Trophoblast cell (in vitro differentiated cells and primary cell): ENCODE results near the gene TDP1.

ENCODE experiments used
- DNase-seq, 2 donors: peaks; one replicate each; pipeline ENCODE4 v3.0.0-alpha.2; 2016
- H2AFZ ChIP-seq: 2 replicates; pipeline ENCODE4 v1.6.1; 2013; ENCODE audit warnings: low read length, moderate library complexity, mild to moderate bottlenecking; ENCODE audit not compliant: insufficient read depth, poor library complexity
- H2AK5ac ChIP-seq: 2 replicates; pipeline ENCODE4 v1.6.1; 2013; ENCODE audit warnings: mild to moderate bottlenecking, low read length
- H2BK120ac ChIP-seq: 2 replicates; pipeline ENCODE4 v1.6.1; 2013; ENCODE audit warnings: low read length, mild to moderate bottlenecking, moderate library complexity; ENCODE audit not compliant: insufficient read depth, poor library complexity
- H2BK12ac ChIP-seq: 2 replicates; pipeline ENCODE4 v1.6.1; 2013; ENCODE audit warnings: mild to moderate bottlenecking, low read length, moderate library complexity
- H2BK5ac ChIP-seq: 2 replicates; pipeline ENCODE4 v1.6.1; 2013; ENCODE audit warnings: low read length, low read depth, moderate library complexity, mild to moderate bottlenecking; ENCODE audit not compliant: poor library complexity
- H3K14ac ChIP-seq: 2 replicates; pipeline ENCODE4 v1.6.1; 2013; ENCODE audit warnings: mild to moderate bottlenecking, low read length
- H3K18ac ChIP-seq: 2 replicates; pipeline ENCODE4 v1.6.1; 2013; ENCODE audit warnings: mild to moderate bottlenecking, low read length
- H3K23ac ChIP-seq: 2 replicates; pipeline ENCODE4 v1.6.1; 2013; ENCODE audit warnings: low read length
- H3K27ac ChIP-seq: 2 replicates; pipeline ENCODE4 v1.5.1; 2013; ENCODE audit warnings: low read depth, mild to moderate bottlenecking, inconsistent platforms, low read length, moderate library complexity
- H3K27me3 ChIP-seq: 2 replicates; pipeline ENCODE4 v1.6.1; 2013; ENCODE audit warnings: inconsistent platforms, mild to moderate bottlenecking, low read length, moderate library complexity; ENCODE audit not compliant: insufficient read depth
- H3K36me3 ChIP-seq, 2 experiments: 1 replicate in 1 of 2; 2 replicates in 1 of 2; pipeline ENCODE4 v1.6.1; 2013; ENCODE audit warnings: low read length in 2 of 2, mild to moderate bottlenecking in 2 of 2, moderate library complexity in 1 of 2; ENCODE audit not compliant: insufficient read depth in 2 of 2, control insufficient read depth in 1 of 2
- H3K4ac ChIP-seq: 2 replicates; pipeline ENCODE4 v1.6.1; 2013; ENCODE audit warnings: low read depth, mild to moderate bottlenecking, low read length, moderate library complexity
- H3K4me1 ChIP-seq, 2 experiments: 1 replicate in 1 of 2; 2 replicates in 1 of 2; pipeline ENCODE4 v1.6.1; 2013; ENCODE audit warnings: low read length in 2 of 2, mild to moderate bottlenecking in 2 of 2, moderate library complexity in 1 of 2; ENCODE audit not compliant: insufficient read depth in 2 of 2, control insufficient read depth in 1 of 2
- H3K4me2 ChIP-seq: 2 replicates; pipeline ENCODE4 v1.6.1; 2013; ENCODE audit warnings: inconsistent platforms, mild to moderate bottlenecking, low read length, moderate library complexity
- H3K4me3 ChIP-seq: 2 replicates; pipeline ENCODE4 v1.5.1; 2013; ENCODE audit warnings: mild to moderate bottlenecking, low read depth, low read length, inconsistent platforms
- H3K79me1 ChIP-seq: one replicate; pipeline ENCODE4 v1.6.1; 2013; ENCODE audit warnings: low read length
- H3K79me2 ChIP-seq: 2 replicates; pipeline ENCODE4 v1.6.1; 2013; ENCODE audit warnings: low read length, mild to moderate bottlenecking; ENCODE audit not compliant: control insufficient read depth, insufficient read depth, poor library complexity
- H3K9ac ChIP-seq: 2 replicates; pipeline ENCODE4 v1.6.1; 2013; ENCODE audit warnings: mild to moderate bottlenecking, low read length
- H3K9me3 ChIP-seq: 2 replicates; pipeline ENCODE4 v1.6.1; 2013; ENCODE audit warnings: low read depth, mild to moderate bottlenecking, control low read depth, inconsistent platforms, low read length; ENCODE audit not compliant: insufficient read depth
- H4K12ac ChIP-seq: 2 replicates; pipeline ENCODE4 v1.6.1; 2013; ENCODE audit warnings: low read depth, mild to moderate bottlenecking, low read length, moderate library complexity
- H4K8ac ChIP-seq: 2 replicates; pipeline ENCODE4 v1.6.1; 2013; ENCODE audit warnings: low read depth, mild to moderate bottlenecking, low read length, moderate library complexity
- H4K91ac ChIP-seq: one replicate; pipeline ENCODE4 v1.6.1; 2013; ENCODE audit warnings: low read depth, mild to moderate bottlenecking, low read length, moderate library complexity
- WGBS: extraction: QIAGEN DNeasy Blood & Tissue Kit; methylation state at CpG from one replicate; pipeline ENCODE4 v1.1.7; 2013; ENCODE audit warnings: missing lambda C conversion rate; ENCODE audit not compliant: insufficient read length, insufficient coverage; ENCODE audit errors: extremely low coverage; 5-methylcytosine and 5-hydroxymethylcytosine counted together

Gene TDP1

GRCh38 chr14:89909586-89909985 is 46.1 kb upstream of the TDP1 start:
- H3K27ac ChIP-seq: no peak overlapping the region
- no peak overlapping the region for H2AK5ac ChIP-seq
- H3K36me3 ChIP-seq: peaks cover 0 to 2% of the 10 kb centered on the region in 2 experiments
- H3K4ac ChIP-seq: no peak overlapping the region
- H2AFZ ChIP-seq: no peak overlapping the region
- no peak overlapping the region for H3K4me3 ChIP-seq
- H2BK5ac ChIP-seq: no peak overlapping the region
- DNase-seq: peak in 1 of 2 donors; percentile 9
- no peaks in the 10 kb centered on the region for H3K79me2 ChIP-seq
- WGBS: no CpG with 5 or more reads among the region's 9 CpGs
- no peak overlapping the region for H3K23ac ChIP-seq
- peaks cover 3% of the 10 kb centered on the region for H3K79me1 ChIP-seq
- H4K8ac ChIP-seq: no peak overlapping the region
- no peak overlapping the region for H3K9ac ChIP-seq
- H3K4me1 ChIP-seq: peaks cover 5 to 8% of the 10 kb centered on the region in 2 experiments
- H3K18ac ChIP-seq: no peak overlapping the region
- no peaks in the 10 kb centered on the region for H3K9me3 ChIP-seq
- H4K12ac ChIP-seq: no peak overlapping the region
- no peaks in the 10 kb centered on the region for H3K27me3 ChIP-seq
- no peak overlapping the region for H3K4me2 ChIP-seq
- no peak overlapping the region for H4K91ac ChIP-seq
- H2BK12ac ChIP-seq: no peak overlapping the region
- H2BK120ac ChIP-seq: no peak overlapping the region
- H3K14ac ChIP-seq: no peak overlapping the region

DNA sequence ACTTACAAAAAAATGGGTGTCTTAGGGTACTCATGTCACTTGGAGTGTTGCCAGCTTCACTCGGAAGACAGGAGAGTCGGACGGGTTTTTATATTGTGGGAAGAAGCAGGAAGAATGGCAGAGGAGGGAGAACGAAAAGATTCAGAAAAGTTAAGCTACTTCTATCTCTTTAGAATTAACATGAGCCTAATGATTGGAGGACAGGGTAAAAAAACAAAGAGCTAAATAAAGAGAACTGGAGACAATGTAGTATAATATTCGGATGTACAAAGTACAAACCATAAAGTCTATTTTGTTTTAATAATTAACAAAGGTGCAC is 45.1 kb upstream of the TDP1 start:
- Histone ChIP-seq H4K91ac (no peak overlapping the region), H4K8ac (no peak overlapping the region), H4K12ac (no peak overlapping the region), H2BK120ac (no peak overlapping the region), H3K9me3 (no peaks in the 10 kb centered on the region), H2BK5ac (no peak overlapping the region), H3K4me2 (no peak overlapping the region), H2AK5ac (no peak overlapping the region), H3K27me3 (no peaks in the 10 kb centered on the region), H3K36me3 (peaks cover 0 to 2% of the 10 kb centered on the region in 2 experiments), H3K18ac (no peak overlapping the region), H3K4me3 (no peak overlapping the region), H2AFZ (no peak overlapping the region), H3K79me2 (no peaks in the 10 kb centered on the region), H2BK12ac (no peak overlapping the region), H3K23ac (no peak overlapping the region), H3K27ac (no peak overlapping the region), H3K14ac (no peak overlapping the region), H3K79me1 (peaks cover 3% of the 10 kb centered on the region), H3K4ac (no peak overlapping the region), H3K9ac (no peak overlapping the region), H3K4me1 (peaks cover 5 to 8% of the 10 kb centered on the region in 2 experiments)
- DNase-seq: no peak
- WGBS: 100% methylated on average over 1 of the region's 5 CpGs

DNA sequence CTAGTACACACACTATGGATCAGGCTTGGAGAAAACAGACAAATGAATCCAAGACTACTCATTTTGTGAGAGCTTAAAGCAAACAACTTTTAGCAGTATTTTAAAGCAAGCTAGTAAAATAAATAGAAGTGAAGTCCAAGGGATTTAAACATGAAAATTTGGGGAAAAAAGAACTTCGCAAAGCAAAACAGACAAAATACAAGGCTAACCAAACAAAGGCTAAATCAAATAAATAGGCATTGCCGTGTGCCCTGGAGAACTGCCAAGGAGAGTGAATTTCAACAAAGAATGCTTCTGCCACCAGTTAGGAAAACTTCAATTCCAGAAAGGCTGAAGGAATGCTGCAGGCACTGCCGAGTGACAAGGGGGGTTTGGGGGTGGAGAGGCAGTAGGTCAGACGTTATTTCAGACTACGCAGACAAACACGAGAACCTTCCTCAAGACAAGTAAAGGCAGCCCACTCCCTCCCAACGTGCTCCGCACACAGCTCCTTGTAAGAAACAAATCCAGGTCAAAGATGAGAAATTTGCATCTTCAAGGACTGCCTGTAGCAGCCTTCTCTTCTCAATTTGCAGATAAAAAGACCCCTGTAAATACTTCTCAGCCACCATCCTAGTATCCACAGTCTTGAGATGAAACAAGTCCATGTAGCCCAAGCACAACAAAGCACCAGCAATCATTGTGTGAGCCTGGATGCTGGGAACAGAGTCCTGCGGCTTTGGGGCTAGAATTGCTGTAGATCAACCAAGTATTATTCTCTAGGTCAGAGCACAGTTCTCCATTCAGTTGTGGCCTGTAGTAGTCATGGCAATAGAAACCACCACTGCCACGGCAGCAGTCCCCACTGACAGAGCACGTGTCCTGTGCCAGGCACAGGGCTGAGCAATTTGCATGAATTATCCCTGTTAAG is 44.5 kb upstream of the TDP1 start:
- Histone ChIP-seq H2AK5ac (no peak overlapping the region), H3K4ac (no peak overlapping the region), H2BK5ac (no peak overlapping the region)

GRCh38 chr14:89912221-89912620 is 43.5 kb upstream of the TDP1 start:
- Histone ChIP-seq H3K14ac (no peak overlapping the region), H3K4me2 (no peak overlapping the region), H2BK12ac (no peak overlapping the region), H2BK5ac (no peak overlapping the region), H3K18ac (no peak overlapping the region), H3K79me1 (peaks cover 3% of the 10 kb centered on the region), H3K36me3 (peaks cover 0 to 2% of the 10 kb centered on the region in 2 experiments), H2BK120ac (no peak overlapping the region), H3K27ac (no peak overlapping the region), H3K4me3 (no peak overlapping the region), H3K23ac (no peak overlapping the region), H3K4ac (no peak overlapping the region), H2AFZ (no peak overlapping the region), H4K91ac (no peak overlapping the region), H2AK5ac (no peak overlapping the region), H3K4me1 (peaks cover 5 to 8% of the 10 kb centered on the region in 2 experiments), H4K8ac (no peak overlapping the region), H4K12ac (no peak overlapping the region), H3K9ac (no peak overlapping the region), H3K79me2 (no peaks in the 10 kb centered on the region), H3K27me3 (no peaks in the 10 kb centered on the region), H3K9me3 (no peaks in the 10 kb centered on the region)
- WGBS: no CpG with 5 or more reads among the region's 2 CpGs
- no peak for DNase-seq

More for the DNA sequence above, 44.5 kb upstream of the TDP1 start:
- Histone ChIP-seq H3K4me1 (peaks cover 5 to 8% of the 10 kb centered on the region in 2 experiments), H3K27ac (no peak overlapping the region), H2AFZ (no peak overlapping the region), H3K4me2 (peak overlapping the region; percentile 18), H4K8ac (peak overlapping the region; percentile 15), H3K36me3 (peaks cover 0 to 2% of the 10 kb centered on the region in 2 experiments), H3K9ac (no peak overlapping the region), H3K4me3 (no peak overlapping the region), H3K18ac (no peak overlapping the region), H3K14ac (no peak overlapping the region), H2BK120ac (peak overlapping the region; percentile 4), H3K23ac (no peak overlapping the region), H3K79me2 (no peaks in the 10 kb centered on the region), H2BK12ac (no peak overlapping the region), H3K79me1 (peaks cover 3% of the 10 kb centered on the region), H4K91ac (no peak overlapping the region), H4K12ac (no peak overlapping the region), H3K9me3 (no peaks in the 10 kb centered on the region), H3K27me3 (no peaks in the 10 kb centered on the region)
- no CpG with 5 or more reads among the region's 11 CpGs for WGBS
- DNase-seq: peak; percentile 70 to 75
